HEK293 (cell line): ENCODE measurements around the gene FDXACB1.

Experiments used
- CTCF ChIP-seq: fragments of 450-650 bp; formaldehyde crosslinking; IDR thresholded peaks from 2 replicates; pipeline ENCODE4 v1.5.1; 2016; ENCODE audit warnings: missing biosample characterization, missing genetic modification characterization
- HIC1 ChIP-seq: fragments of 450-650 bp; formaldehyde crosslinking; IDR thresholded peaks from 2 replicates; pipeline ENCODE4 v1.5.1; 2016; ENCODE audit warnings: missing biosample characterization, missing genetic modification characterization
- IKZF3 ChIP-seq: fragments of 450-650 bp; IDR thresholded peaks from 2 replicates; pipeline ENCODE4 v1.5.0; 2018; ENCODE audit warnings: missing biosample characterization, mild to moderate bottlenecking, missing genetic modification characterization, moderate library complexity
- TCF7L2 ChIP-seq: IDR thresholded peaks from 2 replicates; pipeline ENCODE4 v1.6.1; 2011; ENCODE audit warnings: low read depth, mild to moderate bottlenecking, inconsistent platforms, low read length, moderate library complexity, borderline replicate concordance
- ZNF121 ChIP-seq: fragments of 450-650 bp; formaldehyde crosslinking; IDR thresholded peaks from 2 replicates; pipeline ENCODE4 v1.5.1; 2016; ENCODE audit warnings: missing biosample characterization, missing genetic modification characterization
- ZNF510 ChIP-seq: fragments of 450-650 bp; formaldehyde crosslinking; IDR thresholded peaks from 2 replicates; pipeline ENCODE4 v1.5.1; 2018; ENCODE audit warnings: mild to moderate bottlenecking, missing genetic modification characterization, missing biosample characterization; ENCODE audit not compliant: insufficient replicate concordance
- ZNF639 ChIP-seq: fragments of 450-650 bp; formaldehyde crosslinking; IDR thresholded peaks from 2 replicates; pipeline ENCODE4 v1.5.1; 2016; ENCODE audit warnings: missing biosample characterization, missing genetic modification characterization
- ZNF670 ChIP-seq: fragments of 450-650 bp; formaldehyde crosslinking; IDR thresholded peaks from 2 replicates; pipeline ENCODE4 v1.5.1; 2016; ENCODE audit warnings: missing biosample characterization, missing genetic modification characterization, low read depth
- ZNF791 ChIP-seq: fragments of 450-650 bp; formaldehyde crosslinking; IDR thresholded peaks from 2 replicates; pipeline ENCODE4 v1.5.1; 2016; ENCODE audit warnings: missing biosample characterization, missing genetic modification characterization

GRCh38 chr11:111836721-111837120, 42.2 kb downstream of the FDXACB1 start:
- TF ChIP-seq ZNF510 (tag by site-specific recombination) (no peak), CTCF (tag by site-specific recombination) (no peak), HIC1 (tag by site-specific recombination) (no peak), ZNF121 (tag by site-specific recombination) (no peak), ZNF639 (tag by site-specific recombination) (no peak), ZNF670 (tag by site-specific recombination) (no peak), TCF7L2 (no peak), ZNF791 (no peak), IKZF3 (tag by site-specific recombination) (no peak)
